ENCODE data around the gene TMEM54.

Gene TMEM54

GRCh38 chr1:32900956-32901822, at the start of gene TMEM54:
Gene TMEM54 (minus strand): TSS chr1:32901389. CDS start chr1:32901238, 151 bp downstream.
- in situ Hi-C loops (cut with MboI; ENCODE audit: low sequenced_read_pairs) = no loop called here

- in situ Hi-C loops (cut with MboI; ENCODE audit: low sequenced_read_pairs) = no loop called here
Observed at GRCh38 chr1:32949519-32949918, 48.3 kb upstream of the TMEM54 start.

- in situ Hi-C loops (cut with MboI; ENCODE audit: low sequenced_read_pairs) = no loop called here
Observed at GRCh38 chr1:32948905-32949304, 47.7 kb upstream of the TMEM54 start.

- in situ Hi-C loops (cut with MboI; ENCODE audit: low sequenced_read_pairs) = no loop called here
Observed at GRCh38 chr1:32948390-32948722, 47.2 kb upstream of the TMEM54 start.

DNA sequence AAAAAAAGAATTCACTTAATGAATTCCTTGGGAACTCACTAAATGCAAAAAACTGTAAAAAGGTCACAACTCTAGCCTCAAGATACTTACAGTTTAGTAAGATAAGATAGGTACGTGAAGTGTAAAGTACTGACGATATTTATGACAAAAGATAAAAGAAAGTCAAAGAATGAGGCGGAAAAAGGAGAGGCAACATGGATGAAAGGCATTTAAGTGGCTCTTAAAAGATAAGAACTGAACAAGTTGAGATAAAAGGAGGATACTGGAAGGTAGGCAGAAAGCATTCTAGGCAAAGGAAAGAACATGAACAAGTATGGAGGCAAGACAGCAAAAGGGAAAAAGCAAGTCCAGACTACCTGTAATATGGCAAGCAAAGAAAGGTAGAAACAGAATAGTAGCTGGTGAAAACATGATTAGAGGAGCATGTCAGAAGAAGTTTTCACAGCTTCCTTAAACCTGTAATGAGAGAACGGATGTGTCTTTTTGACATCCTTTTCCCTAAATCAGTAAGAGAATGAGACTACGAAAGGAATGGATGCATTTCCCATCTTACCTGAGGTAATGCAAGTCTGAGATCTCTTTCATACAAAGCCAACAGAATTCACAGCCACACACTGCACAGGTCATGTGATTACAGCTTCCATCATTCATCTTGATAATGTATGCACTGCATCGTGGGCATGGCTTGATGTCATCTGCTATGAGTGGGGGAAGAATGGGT, 46.6 kb upstream of the TMEM54 start:
- in situ Hi-C loops (cut with MboI; ENCODE audit: low sequenced_read_pairs) = no loop called here

GRCh38 chr1:32946413-32946812, 45.2 kb upstream of the TMEM54 start:
- in situ Hi-C loops (cut with MboI; ENCODE audit: low sequenced_read_pairs) = no loop called here

GRCh38 chr1:32944180-32944579, 43.0 kb upstream of the TMEM54 start:
- in situ Hi-C loops (cut with MboI; ENCODE audit: low sequenced_read_pairs) = no loop called here

DNA sequence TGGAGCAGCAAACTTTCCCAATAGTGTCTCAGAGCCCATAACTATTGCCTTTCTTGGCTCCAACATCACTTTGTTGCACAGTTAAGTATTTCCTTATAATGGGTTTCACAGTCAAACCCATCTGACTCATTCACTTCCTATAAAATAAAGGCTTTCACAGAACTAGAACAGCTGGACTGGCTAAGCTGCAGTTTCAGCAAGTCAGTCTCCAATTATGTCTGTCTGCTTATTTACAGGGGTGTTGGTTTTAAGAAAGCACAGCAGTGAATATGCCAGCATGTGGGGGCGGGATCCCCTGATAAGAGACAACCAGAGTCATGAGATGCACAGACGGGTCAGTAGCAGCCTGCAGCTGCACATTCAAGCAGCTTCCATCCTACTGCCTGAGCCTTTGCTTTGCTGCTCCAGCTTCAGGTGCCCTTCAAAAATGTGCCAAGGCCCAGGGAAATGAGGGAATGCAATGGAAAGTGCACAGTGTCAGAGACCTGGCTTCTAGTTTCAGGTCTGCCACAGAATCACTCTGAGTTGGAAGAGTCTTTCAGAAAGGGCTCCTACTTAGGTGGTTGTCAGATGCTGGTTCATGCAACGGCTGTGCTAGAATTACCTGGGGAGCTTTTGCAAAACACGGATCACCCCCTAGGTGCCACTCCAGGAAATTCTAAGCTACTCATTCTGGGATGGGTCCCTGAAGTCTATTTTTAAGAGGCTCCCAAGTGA, 38.6 kb upstream of the TMEM54 start:
- in situ Hi-C loops (cut with MboI; ENCODE audit: low sequenced_read_pairs) = loop anchor here (10.0 kb wide), 1 partner anchor 145 kb away; the partner anchor contains the start of gene AZIN2

GRCh38 chr1:32937061-32937460, 35.9 kb upstream of the TMEM54 start:
- in situ Hi-C loops (cut with MboI; ENCODE audit: low sequenced_read_pairs) = loop anchor here (10.0 kb wide), 1 partner anchor 148 kb away; the partner anchor contains the start of gene AZIN2

DNA sequence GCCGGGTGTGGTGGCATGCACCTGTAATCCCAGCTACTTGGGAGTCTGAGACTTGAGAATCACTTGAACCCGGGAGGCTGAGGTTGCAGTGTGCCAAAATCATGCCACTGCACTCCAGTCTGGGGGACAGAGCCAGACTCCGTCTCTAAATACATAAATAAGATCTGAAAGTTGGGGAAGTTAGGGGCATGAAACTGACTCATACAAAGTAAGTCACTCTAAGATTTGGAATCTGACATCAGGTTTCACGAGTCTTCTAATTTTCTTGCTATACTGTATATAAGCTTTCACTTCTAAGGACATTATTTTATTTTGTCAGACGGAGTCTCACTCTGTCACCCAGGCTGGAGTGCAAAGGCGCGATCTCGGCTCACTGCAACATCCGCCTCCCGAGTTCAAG, 33.3 kb upstream of the TMEM54 start:
- in situ Hi-C loops (cut with MboI; ENCODE audit: low sequenced_read_pairs) = loop anchor here (10.0 kb wide), 1 partner anchor 150 kb away; the partner anchor contains the start of gene AZIN2

DNA sequence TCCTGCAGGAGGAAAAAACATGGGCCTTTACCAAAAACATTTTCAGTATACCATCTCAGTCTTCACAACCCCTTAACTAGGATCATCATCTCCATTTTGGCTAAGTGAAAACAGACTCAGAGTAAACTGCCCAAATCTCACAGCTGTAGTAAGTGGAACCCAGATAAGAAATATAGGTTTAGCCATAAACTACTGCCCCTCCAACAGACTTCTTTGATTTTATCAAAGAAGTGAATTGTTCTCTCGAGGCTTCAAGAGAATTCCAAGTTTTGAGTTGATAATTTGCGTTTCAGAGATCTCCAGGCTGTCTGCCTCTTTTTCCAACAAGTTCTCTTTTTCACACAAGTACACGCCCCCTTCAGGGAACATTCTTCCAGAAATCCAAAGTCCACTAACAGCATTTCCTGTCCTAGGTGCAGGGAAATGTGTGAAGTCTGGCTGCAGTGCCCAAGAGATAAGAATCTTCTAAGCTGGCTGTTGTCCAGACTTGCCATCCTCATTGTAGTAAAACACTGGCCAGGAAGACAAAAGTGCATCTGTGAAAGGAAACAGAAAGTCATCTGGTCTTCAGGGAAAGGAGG, 32.6 kb upstream of the TMEM54 start:
- in situ Hi-C loops (cut with MboI; ENCODE audit: low sequenced_read_pairs) = loop anchor here (10.0 kb wide), 1 partner anchor 151 kb away; the partner anchor contains the start of gene AZIN2

DNA sequence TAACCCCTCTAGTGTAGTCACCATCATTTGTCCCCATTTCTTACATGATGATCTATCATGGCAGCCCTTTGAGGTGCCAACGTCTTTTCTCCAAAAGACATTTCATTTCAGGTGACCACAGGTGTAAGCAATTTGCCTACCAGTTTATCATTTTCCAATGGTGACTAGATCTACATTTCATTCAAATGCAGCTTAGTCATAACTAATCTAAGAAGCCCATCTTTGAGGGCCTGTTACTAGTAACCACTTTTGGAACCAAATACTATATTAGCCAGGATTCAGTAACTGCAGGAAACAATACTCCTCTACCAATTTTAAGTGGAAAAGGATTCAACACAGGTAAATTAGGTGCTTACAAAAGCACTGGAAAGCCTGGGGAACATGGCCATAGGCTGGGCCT, 30.6 kb upstream of the TMEM54 start:
- in situ Hi-C loops (cut with MboI; ENCODE audit: low sequenced_read_pairs) = loop anchor here (10.0 kb wide), 1 partner anchor 153 kb away; the partner anchor contains the start of gene AZIN2

DNA sequence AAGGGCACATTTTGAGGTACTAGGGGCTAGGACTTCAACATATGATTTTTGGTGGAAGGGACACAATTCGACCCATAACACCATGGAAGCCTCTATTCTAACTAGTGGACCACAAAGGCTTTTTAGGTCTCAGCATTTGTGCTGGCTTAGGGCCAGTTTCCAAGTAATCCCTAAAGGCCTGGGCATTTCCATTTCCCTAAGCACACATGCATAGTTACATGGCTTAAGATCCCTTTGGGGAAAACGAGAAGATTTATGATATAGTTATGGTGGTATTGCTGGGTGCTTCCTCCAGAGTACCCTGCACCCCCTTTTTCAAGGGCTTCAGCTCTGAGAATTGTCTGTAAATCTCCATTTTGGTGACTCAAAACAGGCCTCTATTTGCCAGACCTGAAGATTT, 28.2 kb upstream of the TMEM54 start:
- in situ Hi-C loops (cut with MboI; ENCODE audit: low sequenced_read_pairs) = no loop called here

DNA sequence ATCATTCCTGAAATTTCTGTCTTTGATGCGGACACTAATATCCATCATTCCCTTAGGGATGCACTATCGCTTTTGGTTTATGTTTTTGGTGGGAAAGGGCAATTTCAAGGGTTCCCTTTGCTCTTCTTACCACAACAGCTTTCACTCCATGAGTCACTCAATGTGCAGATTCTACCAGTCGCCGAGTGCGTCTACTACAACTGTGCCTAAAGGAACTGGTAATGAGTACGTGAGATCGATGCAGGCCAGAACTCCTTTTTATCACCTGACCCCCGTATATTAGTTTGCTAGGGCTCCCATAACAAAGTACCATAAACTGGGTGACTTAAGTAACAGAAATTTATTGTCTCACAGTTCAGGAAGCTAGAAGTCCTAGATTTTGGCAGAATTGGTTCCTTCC, 27.5 kb upstream of the TMEM54 start:
- in situ Hi-C loops (cut with MboI; ENCODE audit: low sequenced_read_pairs) = no loop called here

DNA sequence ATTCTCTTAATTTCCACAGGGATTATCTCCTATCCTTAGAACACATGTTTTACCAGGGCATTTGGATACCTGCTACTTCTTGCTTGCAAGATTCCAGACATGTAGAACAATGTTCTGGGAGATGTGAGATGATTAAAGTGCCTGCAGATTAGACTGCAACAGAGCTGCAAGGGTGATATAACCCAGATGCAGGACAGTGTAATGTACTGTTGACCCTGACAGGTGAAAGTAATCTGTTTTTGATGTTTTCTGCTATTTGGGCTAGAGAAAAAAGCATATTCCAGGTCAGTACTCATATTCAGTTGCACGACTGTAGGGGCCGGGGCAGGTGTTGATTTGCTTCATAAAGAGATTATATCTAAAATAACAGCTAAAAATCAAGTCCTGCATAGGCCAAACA, 27.1 kb upstream of the TMEM54 start:
- in situ Hi-C loops (cut with MboI; ENCODE audit: low sequenced_read_pairs) = no loop called here

DNA sequence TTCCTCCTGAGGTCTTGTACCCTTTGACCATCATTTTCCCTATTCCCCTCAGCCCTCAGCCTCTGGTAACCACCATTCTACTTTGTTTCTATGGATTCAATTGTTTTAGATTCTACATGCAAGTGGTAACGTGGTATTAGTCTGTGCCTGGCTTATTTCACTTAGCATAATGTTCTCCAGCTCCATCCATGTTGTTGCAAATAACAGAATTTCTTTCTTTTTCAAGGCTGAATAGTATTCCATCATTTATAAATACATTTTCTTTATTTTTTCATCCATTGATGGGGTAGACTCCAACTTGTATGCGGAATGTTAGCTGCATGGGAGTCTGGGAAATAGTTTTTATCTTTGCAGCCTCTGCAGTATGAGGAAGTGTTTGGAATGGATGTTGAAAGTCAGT, 26.3 kb upstream of the TMEM54 start:
- in situ Hi-C loops (cut with MboI; ENCODE audit: low sequenced_read_pairs) = no loop called here

DNA sequence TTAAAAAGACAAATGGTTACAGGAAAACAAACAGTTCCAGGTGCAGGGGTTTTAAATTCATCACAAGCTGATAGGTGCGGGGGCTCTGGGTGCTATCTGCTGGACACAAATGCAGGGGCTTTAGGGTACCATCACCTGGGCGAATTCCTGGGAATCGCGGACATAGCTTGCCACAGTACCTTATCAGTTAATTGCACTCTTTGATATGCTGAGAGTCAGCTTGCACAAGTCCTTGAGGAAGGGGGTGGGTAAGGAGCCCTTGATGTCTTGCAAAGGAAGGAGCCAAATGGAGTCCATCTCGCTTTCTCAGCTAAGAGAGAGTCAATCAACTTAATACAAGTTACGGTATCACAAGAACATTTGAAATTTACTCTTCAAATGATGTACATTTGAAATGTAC, 25.4 kb upstream of the TMEM54 start:
- in situ Hi-C loops (cut with MboI; ENCODE audit: low sequenced_read_pairs) = no loop called here

DNA sequence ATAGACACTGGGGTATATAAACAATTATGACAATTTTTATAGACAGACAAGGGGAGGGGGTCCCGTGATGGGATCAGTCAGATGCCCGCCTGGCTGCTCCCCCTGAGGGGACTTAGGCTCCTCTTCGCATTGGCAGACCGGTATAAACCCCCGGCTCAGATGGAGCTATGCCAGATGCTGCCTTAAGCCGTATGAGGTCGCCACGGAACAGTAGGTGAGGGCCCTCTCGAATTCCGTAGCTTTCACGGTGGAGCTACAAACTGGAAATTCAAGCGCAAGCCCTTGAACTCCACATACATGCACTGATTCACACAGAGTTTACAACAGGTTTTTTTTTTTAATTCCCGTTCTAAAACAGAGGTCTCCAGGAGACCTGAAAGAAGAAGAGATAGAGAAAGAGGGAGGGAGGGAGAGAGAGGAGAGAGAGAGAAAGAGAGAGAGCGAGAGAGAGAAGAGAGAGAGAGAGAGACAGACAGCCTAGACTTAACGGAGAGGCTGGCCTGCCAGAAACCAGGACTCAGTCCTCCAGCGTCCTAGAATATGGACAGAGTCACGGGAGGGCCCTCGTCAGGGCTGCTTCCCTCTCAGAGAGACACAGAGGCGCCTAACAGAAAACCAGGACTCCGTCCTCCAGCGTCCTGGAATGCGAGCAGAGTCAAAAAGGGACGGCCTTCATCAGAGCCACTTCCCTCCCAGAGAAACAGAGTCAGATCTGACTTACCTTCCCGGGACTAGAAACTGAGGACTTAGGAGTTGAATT, 24.4 kb upstream of the TMEM54 start:
- in situ Hi-C loops (cut with MboI; ENCODE audit: low sequenced_read_pairs) = no loop called here

GRCh38 chr1:32924881-32925344, 23.7 kb upstream of the TMEM54 start:
- in situ Hi-C loops (cut with MboI; ENCODE audit: low sequenced_read_pairs) = no loop called here

DNA sequence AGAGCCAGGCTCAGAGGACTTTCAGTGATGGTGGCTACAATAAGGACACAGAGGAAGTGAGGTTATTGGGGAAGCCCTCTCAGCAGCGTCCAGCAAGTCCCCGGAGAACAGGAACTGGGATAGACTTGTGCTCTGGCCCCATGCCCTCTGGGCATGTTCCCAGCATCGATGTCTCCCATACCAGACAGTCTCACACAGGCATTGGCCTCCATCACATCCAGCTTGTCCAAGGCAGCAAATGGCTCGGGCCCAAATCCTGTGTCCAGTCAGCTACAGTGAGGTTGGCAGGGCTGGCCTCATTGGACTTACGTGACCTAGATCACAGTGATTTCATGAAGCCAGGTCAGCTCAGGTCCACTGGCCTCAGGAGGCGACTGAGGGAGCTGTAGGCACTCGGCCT, 19.6 kb upstream of the TMEM54 start:
- in situ Hi-C loops (cut with MboI; ENCODE audit: low sequenced_read_pairs) = no loop called here

Measured in HL-60/S4 treated with retinoic acid at 250 ng/mL for 4 days and 3 days (cell line).